SW480 (cell line): ENCODE results near the gene MYH13.

Source experiments
- DNase-seq: peaks from one replicate; pipeline ENCODE4 v3.0.0-alpha.2; 2016; ENCODE audit warnings: low spot score

The MYH13 gene

DNA sequence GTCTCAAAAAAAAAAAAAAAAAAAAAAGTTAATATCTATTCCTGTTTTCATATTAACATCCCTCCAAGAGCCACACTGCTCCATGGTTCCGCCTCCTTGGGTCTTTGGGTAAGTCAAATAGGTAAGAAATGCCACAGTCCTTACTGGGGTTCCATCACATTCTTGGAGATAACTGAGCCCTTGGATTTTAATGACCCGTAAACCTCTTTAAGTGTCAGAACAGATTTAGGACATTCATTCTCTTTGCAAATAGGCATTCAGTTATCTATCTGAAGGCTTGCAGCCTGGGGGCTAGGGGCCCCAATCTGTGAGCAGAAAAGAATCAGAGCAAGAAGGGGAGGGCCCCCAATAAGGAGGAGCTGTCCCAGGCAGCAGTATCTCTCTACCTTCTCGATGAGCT lies 28.0 kb downstream of the MYH13 start:
- no peak for DNase-seq

DNA sequence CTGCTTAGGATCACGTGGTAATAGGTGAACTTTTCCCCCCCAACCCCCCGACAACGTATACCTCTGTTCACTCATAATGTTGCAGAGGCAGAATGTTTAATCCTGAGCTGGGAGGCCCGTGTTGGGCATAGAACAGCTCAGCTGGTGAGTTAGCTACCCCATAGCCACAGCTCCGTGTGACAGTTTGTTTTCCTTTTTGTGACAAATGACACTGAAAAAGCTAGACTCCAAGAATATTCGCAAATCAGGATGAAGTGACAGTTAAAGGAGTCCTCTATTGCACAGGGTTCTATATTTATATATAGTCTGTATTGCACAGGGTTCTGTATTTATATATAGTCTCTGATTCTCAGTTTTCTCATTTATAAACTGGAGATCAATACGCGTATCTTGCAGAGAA lies 33.8 kb downstream of the MYH13 start:
- DNase-seq = no peak

DNA sequence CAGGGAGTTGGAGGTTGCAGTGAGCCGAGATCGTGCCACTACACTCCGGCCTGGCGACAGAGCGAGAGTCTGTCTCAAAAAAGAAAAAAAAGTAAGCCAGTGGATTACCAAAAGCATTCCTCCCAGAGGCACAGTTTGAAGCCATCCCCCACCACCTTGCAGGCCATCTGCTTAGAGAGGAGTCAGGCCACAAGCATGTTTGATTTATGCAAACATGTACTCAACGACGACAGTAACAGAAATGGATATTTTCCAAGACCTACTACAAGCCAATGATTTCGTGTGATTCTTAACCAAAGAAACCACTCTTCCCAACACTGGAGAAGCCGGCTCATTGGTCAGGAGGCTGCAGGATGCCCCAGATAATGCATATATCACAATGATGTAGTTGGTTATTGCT lies 34.8 kb downstream of the MYH13 start:
- DNase-seq = no peak

DNA sequence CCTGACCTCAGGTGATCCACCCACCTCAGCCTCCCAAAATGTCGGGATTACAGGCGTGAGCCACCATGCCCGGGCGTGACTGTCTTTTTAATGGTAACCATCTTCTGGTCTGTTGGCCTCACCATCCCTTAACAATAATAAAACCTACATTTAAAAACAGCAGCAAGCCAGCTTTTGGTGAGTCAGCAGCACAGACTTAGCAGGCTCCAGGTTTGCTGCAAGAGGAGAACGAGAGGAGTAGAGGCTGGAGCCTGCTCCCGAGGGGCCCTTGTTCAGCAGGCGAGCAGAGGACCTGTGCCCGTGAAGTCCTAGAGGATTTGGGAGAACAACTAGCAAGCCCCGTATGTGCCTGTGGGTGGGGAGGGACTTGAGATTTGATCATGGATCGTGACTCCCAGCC lies 35.7 kb downstream of the MYH13 start:
- no peak for DNase-seq

DNA sequence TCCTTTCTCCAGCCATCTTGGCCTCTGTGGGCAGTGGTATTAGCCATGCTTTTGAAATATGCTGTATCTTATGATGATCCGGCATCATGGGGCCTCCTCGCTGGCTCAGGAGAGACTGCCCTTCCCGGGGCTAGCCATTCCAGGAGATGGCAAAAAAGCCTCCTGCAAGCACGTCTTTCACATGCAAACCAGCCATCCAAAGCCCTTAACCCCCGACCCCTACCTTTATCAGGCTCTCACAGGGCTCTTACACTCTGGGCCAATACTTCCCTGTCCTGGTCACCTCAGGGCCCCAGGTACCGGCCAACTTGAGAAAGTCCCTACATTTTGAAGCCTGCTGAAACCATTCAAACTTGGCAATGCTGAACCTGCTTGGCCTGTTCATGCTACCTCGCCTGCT lies 36.4 kb downstream of the MYH13 start:
- no peak for DNase-seq

DNA sequence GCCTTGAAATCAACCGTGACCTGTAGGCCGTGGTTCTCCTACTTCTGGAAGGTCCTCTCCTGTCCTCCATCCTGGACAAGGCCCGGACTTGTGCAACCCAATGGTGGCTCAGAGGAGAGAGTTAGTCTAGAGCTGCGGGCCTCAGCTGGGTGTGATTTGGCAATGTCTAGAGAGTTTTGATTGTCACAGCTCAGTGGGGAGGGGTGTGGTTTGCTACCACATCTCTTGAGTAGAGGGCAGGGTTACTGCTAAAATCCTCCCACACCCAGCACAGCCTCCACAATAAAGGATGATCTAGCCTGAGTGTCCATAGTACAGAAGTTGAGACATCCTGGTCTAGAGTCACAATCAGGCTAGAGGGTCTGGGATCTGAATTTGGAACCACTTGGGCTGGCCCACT lies 40.3 kb downstream of the MYH13 start:
- DNase-seq = no peak

DNA sequence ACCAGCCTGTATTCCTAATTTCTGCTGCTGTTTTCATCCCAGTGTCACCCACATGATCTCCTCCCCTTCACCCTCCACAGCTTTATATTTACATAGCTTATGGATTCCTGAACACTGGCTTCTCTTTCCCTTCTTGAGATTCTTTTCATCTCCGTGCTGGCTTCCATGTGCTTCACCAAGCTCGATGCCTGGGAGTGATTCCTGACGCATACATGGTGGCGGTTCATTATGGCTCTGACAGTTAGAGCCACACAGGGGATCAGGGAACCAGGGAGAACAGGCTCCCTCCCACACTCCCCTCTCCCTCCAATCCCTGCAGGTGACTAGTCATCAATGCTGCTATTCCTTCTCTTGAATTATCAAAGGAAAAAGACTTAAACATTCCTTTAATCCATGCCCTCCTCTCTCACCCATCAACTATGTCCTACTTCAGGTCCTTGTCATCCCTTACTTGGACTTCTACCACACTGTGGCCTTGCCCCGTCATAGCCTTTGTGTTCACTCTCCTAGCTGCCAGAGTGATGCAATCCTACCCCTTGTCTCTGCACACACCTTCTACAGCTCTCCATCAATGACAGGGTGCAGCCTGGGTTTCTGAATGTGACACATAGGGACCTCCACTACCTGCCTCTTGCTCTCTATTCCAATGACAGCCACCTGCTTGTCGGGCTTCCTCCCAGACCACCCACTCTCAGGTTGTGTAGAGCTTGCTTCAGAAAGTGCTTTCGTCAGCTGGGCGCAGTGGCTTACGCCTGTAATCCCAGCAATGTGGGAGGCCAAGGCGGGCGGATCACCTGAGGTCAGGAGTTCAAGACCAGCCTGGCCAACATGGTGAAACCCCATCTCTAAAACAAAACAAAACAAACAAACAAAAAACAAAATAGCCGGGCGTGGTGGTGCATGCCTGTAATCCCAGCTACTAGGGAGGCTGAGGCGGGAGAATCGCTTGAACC lies 43.6 kb downstream of the MYH13 start:
- DNase-seq = peak; percentile 16

DNA sequence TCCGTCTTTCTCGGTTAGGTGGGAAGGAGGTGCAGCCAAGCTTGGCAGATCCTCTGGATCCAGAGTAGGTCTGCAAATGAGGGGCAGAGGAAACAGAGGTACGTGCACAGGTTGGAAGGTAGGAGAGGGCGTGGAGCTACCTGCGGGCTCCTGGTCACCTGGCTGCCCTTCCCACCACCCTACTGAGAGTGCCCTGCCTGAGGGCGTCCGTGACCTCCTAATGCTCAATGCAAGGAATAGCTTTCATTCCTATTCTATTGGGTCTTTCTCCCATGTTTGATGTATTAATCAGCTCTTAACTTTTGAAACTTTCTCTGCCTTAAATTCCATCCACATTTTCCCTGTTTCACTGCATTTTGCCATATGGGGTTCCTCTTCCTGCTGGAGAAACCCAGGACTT lies 44.6 kb downstream of the MYH13 start:
- no peak for DNase-seq

DNA sequence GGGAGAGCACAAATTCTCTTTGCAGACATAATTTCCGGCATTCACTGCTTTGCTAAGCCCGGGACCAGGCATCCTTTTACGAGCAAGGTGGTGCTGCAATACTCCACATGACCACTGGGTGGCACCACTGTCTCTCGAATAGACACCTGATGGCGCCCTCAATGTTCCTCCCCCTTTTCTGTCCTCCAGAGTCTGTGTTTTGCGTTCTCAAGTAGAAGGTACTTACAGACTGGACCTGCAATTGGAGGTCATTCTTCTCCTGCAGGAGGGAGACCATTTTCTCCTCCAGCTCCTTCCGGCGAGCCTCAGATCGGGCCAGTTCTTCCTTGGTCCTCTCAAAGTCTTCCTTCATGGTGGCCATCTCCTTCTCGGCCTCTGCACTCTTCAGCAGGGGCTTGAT lies 45.2 kb downstream of the MYH13 start:
- DNase-seq = peak; percentile 74

DNA sequence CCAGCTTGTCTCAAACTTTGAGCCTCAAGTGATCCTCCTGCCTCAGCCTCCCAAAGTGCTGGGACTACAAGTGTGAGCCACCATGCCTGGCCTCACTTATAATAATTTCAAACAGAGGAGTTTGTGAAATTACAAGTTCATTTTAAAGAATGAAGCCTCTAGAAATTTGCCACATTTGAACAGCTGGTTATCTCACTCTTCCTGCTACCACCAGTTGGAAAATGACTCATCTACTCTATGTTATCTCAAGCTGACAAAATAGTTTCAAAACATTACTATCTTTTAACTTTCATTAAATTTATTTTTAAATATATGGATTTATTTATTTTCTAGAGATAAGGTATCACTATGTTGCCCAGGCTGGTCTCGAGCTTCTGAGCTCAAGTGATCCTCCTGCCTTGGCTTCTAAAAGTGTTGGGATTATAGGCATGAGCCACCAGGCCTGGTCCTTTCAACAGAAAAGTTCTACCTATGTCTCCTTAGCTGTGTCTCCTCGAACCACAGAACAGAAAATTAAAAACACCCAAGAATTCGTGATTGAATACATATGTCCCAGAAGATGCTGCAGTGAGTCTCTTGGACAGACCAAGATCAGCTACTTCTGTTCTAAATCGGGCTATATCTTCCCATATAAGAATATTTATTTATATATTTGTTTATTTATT lies 47.6 kb downstream of the MYH13 start:
- DNase-seq = no peak

DNA sequence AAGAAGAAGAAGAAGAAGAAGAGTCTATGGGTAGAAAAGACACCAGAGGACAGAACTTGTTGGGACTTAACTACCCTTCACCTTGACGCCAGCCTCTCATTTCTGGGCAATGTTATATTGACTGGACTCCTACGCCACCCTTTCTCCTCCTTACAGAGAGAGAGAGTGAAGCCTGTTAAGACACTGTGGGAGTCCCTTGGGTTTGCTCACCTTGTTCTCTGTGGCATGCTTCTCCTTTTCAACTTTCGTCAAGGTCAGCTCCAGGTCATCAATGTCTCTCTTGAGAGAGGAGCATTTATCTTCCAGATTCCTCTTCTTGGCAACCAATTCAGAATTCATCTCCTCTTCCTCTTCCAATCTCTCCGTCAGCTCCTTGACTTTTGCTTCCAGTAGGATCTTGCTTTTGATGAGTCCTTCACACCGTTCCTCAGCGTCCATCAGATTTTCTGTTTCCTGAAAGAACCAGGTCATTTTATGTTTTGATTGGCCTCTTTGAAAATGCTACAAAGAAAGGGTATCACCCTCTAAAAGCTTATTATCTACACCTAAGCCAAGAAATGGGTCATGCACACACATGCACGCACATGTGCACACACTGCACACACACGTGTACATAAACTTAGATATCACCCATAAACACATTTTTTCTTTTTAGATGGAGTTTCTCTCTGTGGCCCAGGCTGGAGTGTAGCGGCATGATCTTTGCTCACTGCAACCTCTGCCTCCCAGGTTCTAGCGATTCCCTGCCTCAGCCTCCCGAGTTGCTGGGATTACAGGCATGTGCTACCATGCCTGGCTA lies 48.8 kb downstream of the MYH13 start:
- no peak for DNase-seq

DNA sequence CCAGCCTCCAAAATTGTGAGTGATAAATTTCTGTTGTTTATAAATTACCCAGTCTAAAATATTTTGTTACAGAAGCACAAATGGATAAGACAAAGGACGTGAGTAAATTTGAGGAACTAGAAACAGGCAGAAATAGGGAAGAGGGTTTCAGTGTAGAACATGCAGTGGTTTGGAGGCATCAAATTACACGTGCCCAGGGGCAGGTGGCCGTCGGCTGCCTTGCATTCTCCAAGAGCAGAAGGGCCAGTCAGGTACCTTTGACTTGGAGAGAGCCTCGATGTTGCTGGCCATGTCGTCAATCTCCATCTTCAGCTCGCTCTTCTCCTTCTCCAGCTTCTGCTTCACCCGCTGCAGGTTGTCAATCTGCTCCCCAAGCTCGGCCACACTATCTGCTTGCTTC lies 54.3 kb downstream of the MYH13 start:
- no peak for DNase-seq

DNA sequence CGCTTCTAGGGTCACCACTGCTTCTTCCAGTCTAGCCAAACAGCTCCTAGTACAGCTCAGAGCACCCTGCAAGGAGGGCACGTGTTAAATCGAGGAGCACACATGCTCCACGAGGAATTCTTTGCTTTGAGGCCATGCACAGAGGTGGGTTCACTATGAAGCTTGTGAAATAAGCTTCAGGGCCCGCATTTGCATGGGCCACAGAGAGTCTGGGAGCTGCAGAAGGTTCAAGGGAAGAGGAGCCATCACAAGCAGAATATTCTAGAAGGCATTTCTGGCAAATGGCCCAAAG lies 55.3 kb downstream of the MYH13 start:
- DNase-seq = no peak

DNA sequence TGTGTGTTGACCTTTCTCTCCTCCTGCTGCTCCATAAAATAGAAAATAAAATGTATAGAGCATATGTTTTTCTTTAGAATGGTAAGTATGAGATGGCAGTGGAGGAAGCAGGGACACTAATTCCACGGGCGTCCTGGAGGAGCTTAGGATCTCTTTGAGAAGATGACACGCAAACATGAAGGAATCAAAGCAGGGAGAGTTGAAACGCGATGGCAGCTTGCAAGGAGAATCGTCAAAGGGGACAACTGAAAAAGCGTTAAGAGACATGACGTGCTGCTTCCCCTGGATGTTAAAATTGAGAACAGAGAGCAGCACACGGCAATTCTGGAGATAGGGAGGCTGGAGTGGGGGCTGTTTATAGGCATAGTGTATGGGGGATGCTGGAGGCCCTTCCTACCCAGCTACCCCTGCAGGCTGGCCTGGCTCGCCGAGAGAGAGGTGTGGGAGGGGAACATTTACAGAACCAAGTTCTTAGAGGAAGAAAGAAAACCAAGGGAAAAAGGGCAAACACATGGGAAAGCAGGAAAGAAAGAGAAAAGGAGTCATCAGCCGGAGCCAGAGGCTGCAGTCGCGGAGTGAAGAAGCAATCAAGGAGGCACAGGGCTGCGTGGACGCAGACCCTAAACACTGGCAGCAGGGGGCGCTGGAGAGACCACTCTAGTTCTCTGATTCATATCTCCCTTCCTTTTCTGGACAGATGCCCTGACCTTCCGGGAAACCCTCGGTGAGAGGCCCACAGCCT lies 55.8 kb downstream of the MYH13 start:
- DNase-seq = peak; percentile 48

DNA sequence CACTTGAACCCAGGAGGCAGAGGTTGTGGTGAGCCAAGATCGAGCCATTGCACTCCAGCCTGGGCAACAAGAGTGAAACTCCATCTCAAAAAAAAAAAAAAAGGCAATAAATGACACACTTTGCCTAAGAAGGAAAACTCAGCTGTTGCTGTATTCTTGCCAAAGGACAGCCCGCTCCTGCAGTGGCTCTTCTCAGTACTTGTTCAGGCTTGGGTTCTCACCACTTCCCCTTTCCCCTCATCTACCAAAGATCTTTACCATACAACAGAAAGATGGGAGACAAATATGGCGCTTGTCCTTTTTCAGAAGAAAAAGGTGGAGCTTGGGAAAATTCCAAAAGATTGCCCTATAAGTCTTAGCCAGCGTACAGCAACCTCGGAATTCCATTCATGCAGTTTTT lies 58.5 kb downstream of the MYH13 start:
- no peak for DNase-seq

DNA sequence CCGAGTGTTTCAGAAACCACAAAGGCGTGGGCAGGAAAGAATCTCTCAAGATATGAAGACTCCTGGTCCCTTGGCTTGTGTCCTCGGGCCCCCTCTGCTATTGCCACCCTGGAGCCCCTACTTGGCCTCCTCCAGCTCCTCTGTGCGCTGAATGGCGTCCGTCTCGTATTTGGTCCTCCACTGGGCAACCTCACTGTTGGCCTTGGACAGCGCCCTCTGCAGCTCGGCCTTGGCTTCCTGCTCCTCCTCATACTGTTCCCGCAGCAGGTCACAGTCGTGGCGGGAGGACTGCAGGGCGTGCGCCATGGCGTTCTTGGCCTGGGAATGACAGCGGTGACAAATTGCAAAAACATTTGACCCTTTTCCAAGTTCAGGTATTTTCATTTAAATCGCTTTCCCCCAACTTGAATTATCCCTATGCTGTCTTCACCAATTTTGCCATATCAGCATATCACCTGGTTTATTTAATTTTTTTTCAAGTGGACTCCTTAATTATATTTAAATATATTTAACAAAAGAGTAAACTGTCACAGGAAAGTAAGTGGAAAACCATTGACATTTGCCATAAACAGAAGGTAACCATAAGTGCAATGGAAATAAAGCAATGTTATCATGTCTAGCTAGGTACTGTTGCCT lies 59.7 kb downstream of the MYH13 start:
- no peak for DNase-seq

DNA sequence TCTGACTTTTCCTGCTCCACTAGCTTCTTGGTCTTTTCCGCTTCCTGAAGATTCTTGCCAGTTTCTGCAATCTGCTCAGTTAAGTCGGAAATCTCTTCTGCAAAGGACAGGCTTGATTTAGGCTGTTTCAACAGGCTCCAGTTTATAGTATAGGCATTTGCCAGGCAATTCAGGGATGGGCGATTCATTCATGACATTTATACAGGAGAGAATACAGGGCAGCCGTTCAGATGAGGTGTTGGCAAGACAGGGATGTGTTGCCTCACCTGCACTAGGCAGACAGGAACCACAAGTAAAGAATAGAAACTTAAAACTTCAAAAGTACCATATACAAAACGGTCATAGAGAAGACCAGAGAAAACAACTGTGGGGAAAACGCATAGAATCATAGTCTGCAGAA lies 61.7 kb downstream of the MYH13 start:
- DNase-seq = no peak

DNA sequence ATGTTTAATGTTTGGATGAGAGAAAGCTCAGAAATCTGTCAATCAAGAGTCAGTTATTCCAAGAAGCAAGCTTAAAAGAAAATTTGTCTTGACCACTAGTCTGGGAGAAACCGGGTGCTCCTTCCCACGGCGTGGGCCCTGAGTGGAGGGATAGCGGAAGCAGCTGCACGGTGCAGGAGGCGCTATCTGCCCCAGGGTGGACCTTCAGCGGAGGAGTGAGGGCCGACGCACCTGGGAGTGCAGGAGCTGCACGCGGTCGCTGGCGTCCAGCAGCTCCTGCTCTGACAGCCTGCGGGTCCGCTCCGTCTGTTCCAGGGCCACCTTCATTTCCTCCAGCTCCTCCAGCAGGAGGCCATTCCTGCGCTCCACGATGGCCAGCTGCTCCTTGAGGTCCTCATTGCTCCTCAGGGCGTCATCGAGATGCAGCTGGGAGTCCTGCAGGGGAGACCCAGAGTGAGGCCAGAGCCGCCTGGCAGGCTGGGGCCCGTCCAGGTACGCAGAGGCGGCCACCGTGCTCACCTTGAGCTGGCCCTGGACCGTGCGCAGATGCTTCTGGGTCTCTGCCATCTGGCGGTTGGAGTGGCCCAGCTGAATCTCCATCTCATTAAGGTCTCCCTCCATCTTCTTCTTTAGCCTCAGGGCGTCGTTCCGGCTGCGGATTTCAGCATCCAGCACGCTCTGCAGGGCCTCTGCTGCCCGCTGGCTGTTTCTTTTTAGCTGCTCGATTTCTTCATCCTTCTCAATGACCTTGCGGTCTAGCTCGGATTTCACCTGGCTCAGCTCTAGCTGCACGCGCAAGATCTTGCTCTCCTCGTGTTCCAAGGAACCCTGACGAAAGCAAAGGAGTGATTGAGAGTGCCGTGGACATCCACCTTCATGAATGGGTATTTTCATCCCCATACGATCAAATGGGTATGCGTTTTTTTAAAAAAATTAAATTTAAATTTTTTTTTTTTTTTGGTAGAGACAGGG lies 63.5 kb downstream of the MYH13 start:
- no peak for DNase-seq

DNA sequence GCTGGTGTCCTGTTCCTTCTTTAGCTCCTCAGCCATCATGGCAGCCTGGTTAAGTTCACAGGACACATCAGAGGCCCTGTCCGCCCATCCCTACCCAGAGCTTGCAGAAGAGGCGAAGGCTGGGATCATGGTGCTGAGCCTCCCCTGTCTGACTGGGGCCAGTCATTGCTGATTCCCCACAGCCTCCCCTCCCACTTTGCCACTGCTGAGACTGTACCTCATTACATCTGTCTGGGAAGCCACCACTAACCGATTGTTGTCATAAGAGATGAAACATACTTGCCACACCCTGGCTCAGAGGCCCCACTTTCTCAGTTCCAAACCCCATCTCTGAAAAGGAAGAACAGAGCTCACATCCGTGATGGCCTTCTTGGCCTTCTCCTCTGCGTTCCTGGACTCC lies 66.2 kb downstream of the MYH13 start:
- DNase-seq = no peak

DNA sequence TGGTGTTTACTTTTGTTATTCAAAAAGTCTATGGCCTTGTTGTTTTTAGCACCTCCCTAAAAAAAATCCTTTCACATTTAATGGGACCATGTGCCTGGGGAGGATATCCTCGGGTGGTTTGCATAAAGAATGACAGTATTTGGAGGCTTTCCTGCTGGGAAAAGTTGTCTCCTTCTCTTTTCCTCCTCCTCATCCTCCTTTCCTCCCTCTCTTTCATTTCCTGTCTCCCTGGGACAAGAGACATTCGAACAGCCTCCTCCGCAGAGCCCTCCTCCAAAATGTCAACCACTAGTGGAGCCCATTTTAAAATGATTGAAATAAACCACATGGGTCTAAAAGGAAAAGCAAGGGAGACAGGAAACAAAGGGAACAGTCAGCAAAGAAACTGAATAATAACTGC lies 67.4 kb downstream of the MYH13 start:
- no peak for DNase-seq
